ENCODE data around the gene ARID3B. TPM values are rescaled to one million over a fixed set of nuclear protein-coding genes. Genes with fewer than 3 reads are reported as not detected.

ARID3B gene
- total and polyA plus RNA-seq, 3 donors from 2014 or later, result 50.3 to 58.1 (median 53.7) TPM

DNA sequence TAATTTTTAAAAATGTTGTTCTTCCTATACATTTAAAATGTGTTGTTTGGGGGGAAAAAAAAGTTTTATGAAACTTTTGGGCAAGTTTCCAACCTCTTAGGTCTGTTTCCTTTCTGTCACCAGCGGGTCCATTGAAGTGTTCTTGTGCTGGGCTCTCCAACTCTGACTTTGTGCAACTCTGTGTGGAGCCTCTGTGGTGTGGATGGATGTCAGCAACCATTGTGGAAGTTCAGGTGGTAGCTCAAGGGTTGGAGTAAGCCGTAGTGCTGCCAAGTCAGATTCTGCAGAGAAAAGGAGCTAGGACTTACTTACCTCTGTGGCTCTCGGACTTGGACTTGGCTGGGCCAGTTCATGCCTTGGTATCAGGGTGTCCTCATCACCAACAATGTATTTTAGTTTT lies 22.4 kb downstream of the ARID3B start:
- Histone ChIP-seq H3K27ac (no peak overlapping the region), H3K36me3 (ENCODE audit: low read depth, missing control alignments) (peaks cover 4% of the 10 kb centered on the region), H3K4me3 (no peak overlapping the region), H3K9me3 (no peaks in the 10 kb centered on the region), H3K4me1 (no peaks in the 10 kb centered on the region), H3K27me3 (no peaks in the 10 kb centered on the region)
- DNase-seq, result no peak
- 93 to 94% methylated on average over 3 of the region's 3 CpGs for whole genome bisulfite sequencing, 2 donors
- intact Hi-C loops (cut with DNase I; ENCODE audit: low total_unique reads), result no loop called here
- no peak for TF ChIP-seq POLR2A (IDR thresholded peaks at IDR 0.05)
- TF ChIP-seq, protein P1, sequence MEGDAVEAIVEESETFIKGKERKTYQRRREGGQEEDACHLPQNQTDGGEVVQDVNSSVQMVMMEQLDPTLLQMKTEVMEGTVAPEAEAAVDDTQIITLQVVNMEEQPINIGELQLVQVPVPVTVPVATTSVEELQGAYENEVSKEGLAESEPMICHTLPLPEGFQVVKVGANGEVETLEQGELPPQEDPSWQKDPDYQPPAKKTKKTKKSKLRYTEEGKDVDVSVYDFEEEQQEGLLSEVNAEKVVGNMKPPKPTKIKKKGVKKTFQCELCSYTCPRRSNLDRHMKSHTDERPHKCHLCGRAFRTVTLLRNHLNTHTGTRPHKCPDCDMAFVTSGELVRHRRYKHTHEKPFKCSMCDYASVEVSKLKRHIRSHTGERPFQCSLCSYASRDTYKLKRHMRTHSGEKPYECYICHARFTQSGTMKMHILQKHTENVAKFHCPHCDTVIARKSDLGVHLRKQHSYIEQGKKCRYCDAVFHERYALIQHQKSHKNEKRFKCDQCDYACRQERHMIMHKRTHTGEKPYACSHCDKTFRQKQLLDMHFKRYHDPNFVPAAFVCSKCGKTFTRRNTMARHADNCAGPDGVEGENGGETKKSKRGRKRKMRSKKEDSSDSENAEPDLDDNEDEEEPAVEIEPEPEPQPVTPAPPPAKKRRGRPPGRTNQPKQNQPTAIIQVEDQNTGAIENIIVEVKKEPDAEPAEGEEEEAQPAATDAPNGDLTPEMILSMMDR (IDR thresholded peaks at IDR 0.05), result no peak

DNA sequence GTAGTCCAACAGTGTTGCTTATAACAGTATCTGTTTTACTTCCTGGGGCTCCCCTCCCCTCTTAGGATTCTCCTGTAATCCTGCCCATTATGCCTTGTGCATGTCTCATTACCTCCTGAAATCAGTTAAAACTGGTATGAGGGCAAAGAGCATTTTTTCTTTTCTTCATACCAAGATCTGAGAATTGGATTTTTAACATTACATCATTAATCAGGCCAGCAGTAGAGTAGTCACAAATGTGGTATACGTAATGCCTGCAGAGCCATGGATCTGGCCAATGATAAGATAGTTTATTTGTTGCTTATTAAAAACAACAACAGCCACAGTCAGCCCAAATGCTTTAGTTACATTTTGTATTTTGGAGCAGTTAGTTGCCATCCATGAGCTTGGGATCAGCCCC lies 23.2 kb downstream of the ARID3B start:
- no peak for DNase-seq
- TF ChIP-seq, protein P1 (IDR thresholded peaks at IDR 0.05), result no peak
- TF ChIP-seq POLR2A (IDR thresholded peaks at IDR 0.05), result no peak
- Histone ChIP-seq H3K27me3 (no peaks in the 10 kb centered on the region), H3K27ac (no peak overlapping the region), H3K36me3 (ENCODE audit: low read depth, missing control alignments) (peaks cover 4% of the 10 kb centered on the region), H3K9me3 (no peaks in the 10 kb centered on the region), H3K4me1 (no peaks in the 10 kb centered on the region), H3K4me3 (no peak overlapping the region)
- intact Hi-C loops (cut with DNase I; ENCODE audit: low total_unique reads), result no loop called here
- WGBS, 2 donors, result 68 to 83% methylated on average over 1 of the region's 1 CpG

DNA sequence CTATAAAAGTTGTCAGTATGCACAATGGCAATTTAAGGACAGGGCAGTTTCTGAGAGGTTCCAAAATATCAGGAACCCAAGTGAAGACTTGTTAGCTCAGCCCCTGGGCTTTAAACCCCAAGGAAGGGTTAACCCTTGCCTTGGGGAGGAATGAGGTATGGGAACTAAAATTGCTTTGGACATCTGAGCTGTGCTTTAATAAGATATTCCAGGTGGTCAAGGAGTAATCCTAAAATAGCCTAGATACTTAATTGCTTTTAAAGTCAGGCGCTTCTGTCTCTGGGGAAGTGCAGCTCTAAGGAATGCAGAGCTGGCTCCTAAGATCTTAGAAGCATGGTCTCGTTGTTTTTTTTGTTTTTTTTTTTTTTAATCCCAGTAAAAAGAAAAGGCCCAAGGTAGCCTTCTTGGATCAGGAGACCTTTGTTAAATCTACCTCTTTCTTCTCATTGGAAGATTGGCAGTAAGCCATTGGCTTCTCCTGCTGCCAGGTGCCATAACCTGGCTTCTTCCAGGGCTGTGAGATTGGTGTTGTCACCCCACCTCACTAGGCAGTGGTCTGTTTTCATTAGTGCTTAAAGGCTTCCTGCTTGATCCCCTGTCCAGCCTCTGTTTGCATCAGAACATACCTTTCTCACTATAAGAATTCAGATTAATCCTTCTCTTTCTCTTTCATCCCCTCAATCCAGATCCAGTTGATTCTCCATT lies 24.5 kb downstream of the ARID3B start:
- Histone ChIP-seq H3K4me3 (no peak overlapping the region), H3K36me3 (ENCODE audit: low read depth, missing control alignments) (peaks cover 4% of the 10 kb centered on the region), H3K27ac (no peak overlapping the region), H3K27me3 (no peaks in the 10 kb centered on the region), H3K9me3 (no peaks in the 10 kb centered on the region), H3K4me1 (no peaks in the 10 kb centered on the region)
- 52 to 53% methylated on average over 2 of the region's 2 CpGs for whole genome bisulfite sequencing, 2 donors
- no peak for DNase-seq
- TF ChIP-seq POLR2A (IDR thresholded peaks at IDR 0.05), result no peak
- TF ChIP-seq, protein P1 (IDR thresholded peaks at IDR 0.05), result no peak
- intact Hi-C loops (cut with DNase I; ENCODE audit: low total_unique reads), result no loop called here

DNA sequence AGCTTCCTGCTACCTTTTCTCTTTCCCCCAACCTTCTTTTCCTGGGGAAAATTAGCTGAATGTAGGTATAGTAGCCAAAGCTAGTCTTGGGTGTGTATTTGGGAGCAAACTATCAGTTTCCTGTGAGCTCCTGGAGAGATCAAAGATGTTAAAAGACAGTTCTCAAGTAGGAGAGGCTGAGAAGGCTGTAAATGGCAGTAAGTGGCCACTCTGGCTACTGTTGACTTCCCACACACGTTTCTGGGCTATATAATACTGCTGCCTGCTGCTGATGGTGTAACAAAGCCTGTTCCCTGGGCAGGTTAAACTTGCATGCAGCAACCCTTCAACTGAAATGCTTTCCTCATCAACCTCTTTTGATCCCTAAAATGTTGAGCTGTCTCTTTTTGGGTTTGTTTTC lies 27.6 kb downstream of the ARID3B start:
- WGBS, 2 donors, result 66 to 69% methylated on average over 1 of the region's 1 CpG

More for the DNA sequence above, 27.6 kb downstream of the ARID3B start:
- DNase-seq, result no peak
- Histone ChIP-seq H3K4me1 (no peaks in the 10 kb centered on the region), H3K27me3 (no peaks in the 10 kb centered on the region), H3K27ac (no peak overlapping the region), H3K9me3 (no peaks in the 10 kb centered on the region), H3K4me3 (no peak overlapping the region), H3K36me3 (ENCODE audit: low read depth, missing control alignments) (peaks cover 4% of the 10 kb centered on the region)
- TF ChIP-seq, protein P1 (IDR thresholded peaks at IDR 0.05), result no peak
- TF ChIP-seq POLR2A (IDR thresholded peaks at IDR 0.05), result no peak
- intact Hi-C loops (cut with DNase I; ENCODE audit: low total_unique reads), result no loop called here

Measured in testis (tissue), 3 donors.